ENCODE measurements around the gene PIP4K2A.
A peak's percentile ranks its signal among the peaks of the same experiment; 100 is the strongest.
"Not testable (repeated sequence)": the region's sequence is repeated elsewhere in the genome, so short reads cannot be mapped to it uniquely, and the experiment has no call there.

PIP4K2A gene

DNA sequence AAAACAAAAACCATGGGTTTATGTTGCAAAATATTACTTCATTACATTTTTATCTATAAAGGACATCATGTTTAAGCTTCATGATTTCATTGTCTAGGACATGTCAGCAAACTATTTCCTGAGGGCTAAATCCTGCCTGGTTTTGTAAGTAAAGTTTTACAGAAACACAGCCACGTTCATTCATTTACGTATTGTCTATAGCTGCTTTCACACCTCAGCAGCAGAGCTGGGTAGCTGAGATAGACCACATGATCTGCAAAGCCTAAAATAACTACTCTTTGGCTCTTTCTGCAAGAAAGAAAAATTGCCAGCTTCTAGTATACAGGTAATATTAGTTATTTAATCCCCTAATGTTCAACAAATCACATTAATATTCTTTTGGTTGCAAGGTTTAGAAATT, 12.7 kb upstream of the PIP4K2A start:
- Mint-ChIP-seq H3K4me3 (no peak overlapping the region), H3K27me3 (no peaks in the 10 kb centered on the region), H3K4me1 (peaks cover 31% of the 10 kb centered on the region), H3K9me3 (no peaks in the 10 kb centered on the region), H3K27ac (no peak overlapping the region)
- no peak for DNase-seq
- no peak for ATAC-seq

DNA sequence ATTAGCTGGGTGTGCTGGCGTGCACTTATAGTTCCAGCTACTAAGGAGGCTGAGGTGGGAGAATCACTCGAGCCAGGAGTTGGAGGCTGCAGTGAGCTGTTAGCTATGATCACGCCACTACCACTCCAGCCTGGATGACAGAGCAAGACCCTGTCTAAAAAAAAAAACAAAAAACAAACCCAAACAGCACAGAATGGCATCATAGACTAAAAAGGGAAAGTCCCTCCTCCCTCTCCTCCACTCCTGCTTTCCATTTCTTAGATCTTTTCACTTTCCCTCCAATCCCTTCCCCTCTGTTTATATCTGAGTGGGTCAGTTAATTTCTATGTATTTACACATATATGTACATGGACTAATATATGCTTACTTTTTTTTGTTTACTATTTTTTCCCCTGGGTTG, 10.4 kb upstream of the PIP4K2A start:
- Mint-ChIP-seq H3K27me3 (no peaks in the 10 kb centered on the region), H3K4me1 (peaks cover 37% of the 10 kb centered on the region), H3K9me3 (no peaks in the 10 kb centered on the region), H3K27ac (no peak overlapping the region), H3K4me3 (no peak overlapping the region)
- ATAC-seq = no peak
- no peak for DNase-seq

- Mint-ChIP-seq H3K9me3 (no peaks in the 10 kb centered on the region), H3K4me3 (peak overlapping the region; percentile 25 to 42), H3K27me3 (no peaks in the 10 kb centered on the region), H3K4me1 (peaks cover 37% of the 10 kb centered on the region), H3K27ac (peak overlapping the region in 1 of 2 donors; percentile 69)
- DNase-seq (no peak), ATAC-seq (no peak)
Measured at GRCh38 chr10:22723783-22724182, 9.4 kb upstream of the PIP4K2A start.

- ATAC-seq = no peak
- DNase-seq = no peak
- Mint-ChIP-seq H3K4me1 (peaks cover 37% of the 10 kb centered on the region), H3K27me3 (no peaks in the 10 kb centered on the region), H3K4me3 (peak overlapping the region; percentile 25 to 42), H3K9me3 (no peaks in the 10 kb centered on the region), H3K27ac (peak overlapping the region in 1 of 2 donors; percentile 38)
Measured at GRCh38 chr10:22723343-22723779, 9.0 kb upstream of the PIP4K2A start.

GRCh38 chr10:22722626-22723169, 8.3 kb upstream of the PIP4K2A start:
- ATAC-seq = no peak
- no peaks in the 10 kb centered on the region for H3K9me3 Mint-ChIP-seq
- peak overlapping the region in 1 of 2 donors; percentile 25 for H3K4me3 Mint-ChIP-seq
- no peak for DNase-seq
- no peaks in the 10 kb centered on the region for H3K27me3 Mint-ChIP-seq
- no peak overlapping the region for H3K27ac Mint-ChIP-seq
- H3K4me1 Mint-ChIP-seq = peaks cover 37% of the 10 kb centered on the region

GRCh38 chr10:22720667-22721066, 6.3 kb upstream of the PIP4K2A start:
- H3K27me3 Mint-ChIP-seq = no peaks in the 10 kb centered on the region
- H3K9me3 Mint-ChIP-seq = no peaks in the 10 kb centered on the region
- peaks cover 37% of the 10 kb centered on the region for H3K4me1 Mint-ChIP-seq
- H3K4me3 Mint-ChIP-seq = no peak overlapping the region
- no peak overlapping the region for H3K27ac Mint-ChIP-seq
- DNase-seq = no peak
- no peak for ATAC-seq

- H3K4me3 Mint-ChIP-seq = no peak overlapping the region
- no peak overlapping the region for H3K27ac Mint-ChIP-seq
- no peak for ATAC-seq
- DNase-seq = no peak
- no peaks in the 10 kb centered on the region for H3K9me3 Mint-ChIP-seq
- peaks cover 37% of the 10 kb centered on the region for H3K4me1 Mint-ChIP-seq
- H3K27me3 Mint-ChIP-seq = no peaks in the 10 kb centered on the region
Measured at GRCh38 chr10:22719406-22720042, 5.1 kb upstream of the PIP4K2A start.

DNA sequence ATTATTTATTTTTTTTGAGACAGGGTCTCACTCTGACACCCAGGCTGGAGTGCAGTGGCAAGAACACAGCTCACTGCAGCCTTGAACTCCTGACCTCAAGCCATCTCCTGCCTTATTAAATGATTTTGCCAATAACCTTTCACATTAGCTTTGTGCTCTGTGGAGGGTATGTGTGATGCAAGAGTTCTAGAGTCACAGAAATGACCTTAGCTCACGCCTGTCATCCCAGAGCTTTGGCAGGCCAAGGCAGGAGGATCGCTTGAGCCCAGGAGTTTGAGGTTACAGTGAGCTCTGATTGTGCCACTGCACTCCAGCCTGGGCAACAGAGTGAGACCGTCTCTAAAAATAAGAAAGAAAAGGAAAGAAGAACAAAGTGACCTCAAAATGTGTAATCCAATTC, 4.3 kb upstream of the PIP4K2A start:
- not testable (repeated sequence) for DNase-seq, H3K27ac Mint-ChIP-seq, H3K4me3 Mint-ChIP-seq, H3K9me3 Mint-ChIP-seq, ATAC-seq, H3K27me3 Mint-ChIP-seq
- peaks cover 29% of the 10 kb centered on the region for H3K4me1 Mint-ChIP-seq

DNA sequence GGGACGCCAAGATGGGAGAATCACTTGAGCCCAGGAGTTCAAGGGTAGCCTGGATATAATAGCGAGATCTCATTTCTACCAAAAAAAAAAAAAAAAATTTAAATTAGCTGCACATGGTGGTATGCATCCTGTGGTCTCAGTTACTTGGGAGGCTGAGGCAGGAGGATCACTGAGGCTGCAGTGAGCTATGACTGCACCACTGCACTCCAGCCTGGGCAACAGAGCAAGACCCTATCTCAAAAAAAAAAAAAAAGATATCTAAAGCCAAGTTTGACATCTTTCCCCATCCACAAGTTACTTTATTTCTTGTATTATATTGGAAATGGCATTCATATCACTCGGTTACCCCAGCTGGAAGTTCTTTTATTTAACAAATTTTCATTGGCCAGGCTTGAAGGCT, 3.4 kb upstream of the PIP4K2A start:
- DNase-seq = no peak
- peaks cover 19% of the 10 kb centered on the region for H3K4me1 Mint-ChIP-seq
- H3K9me3 Mint-ChIP-seq = no peaks in the 10 kb centered on the region
- ATAC-seq = no peak
- H3K4me3 Mint-ChIP-seq = no peak overlapping the region
- H3K27ac Mint-ChIP-seq = no peak overlapping the region
- H3K27me3 Mint-ChIP-seq = no peaks in the 10 kb centered on the region

DNA sequence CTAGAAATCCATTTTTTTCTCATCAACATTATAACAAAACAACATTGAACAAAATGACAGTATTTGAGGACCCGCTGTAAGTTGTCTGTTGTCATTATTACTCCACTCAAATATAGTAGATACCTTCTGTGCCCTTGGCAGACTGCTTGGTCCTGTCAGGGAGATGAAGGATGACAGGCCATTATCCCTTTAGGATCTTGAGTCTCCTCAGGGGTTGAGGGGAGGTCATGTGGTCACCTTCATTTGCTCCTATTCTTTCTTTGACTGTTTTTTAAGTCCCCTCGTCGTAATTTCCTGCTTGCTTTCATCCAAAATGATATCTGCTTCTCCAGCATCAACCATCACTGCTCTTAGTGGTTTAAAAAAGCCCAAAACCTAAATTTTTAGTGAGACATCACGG, 2.6 kb upstream of the PIP4K2A start:
- no peaks in the 10 kb centered on the region for H3K9me3 Mint-ChIP-seq
- no peaks in the 10 kb centered on the region for H3K27me3 Mint-ChIP-seq
- peaks cover 15% of the 10 kb centered on the region for H3K4me1 Mint-ChIP-seq
- ATAC-seq (no peak), DNase-seq (no peak)
- H3K27ac Mint-ChIP-seq = no peak overlapping the region
- no peak overlapping the region for H3K4me3 Mint-ChIP-seq

DNA sequence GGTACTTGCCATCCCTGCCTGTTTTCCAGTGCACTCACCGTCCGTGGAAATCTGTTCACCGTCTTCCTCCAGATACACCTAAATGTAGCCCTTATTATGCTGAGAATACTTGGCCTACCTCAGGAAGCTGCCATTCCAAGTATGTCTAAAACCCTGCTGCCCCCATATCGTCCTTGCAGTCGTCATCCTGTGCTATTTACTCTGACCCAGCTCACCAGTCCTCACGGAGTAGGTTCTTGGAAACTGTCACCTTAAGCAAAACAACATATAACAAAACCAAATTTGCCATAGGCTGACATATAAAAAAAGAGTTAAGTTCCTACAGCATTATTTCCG, 880 bp upstream of the PIP4K2A start:
- Mint-ChIP-seq H3K4me1 (peaks cover 23% of the 10 kb centered on the region), H3K9me3 (no peaks in the 10 kb centered on the region), H3K4me3 (peak overlapping the region; percentile 63 to 74), H3K27ac (peak overlapping the region; percentile 21 to 88), H3K27me3 (no peaks in the 10 kb centered on the region)
- DNase-seq (no peak), ATAC-seq (no peak)

- peaks cover 36% of the 10 kb centered on the region for H3K4me1 Mint-ChIP-seq
- ATAC-seq (peak; percentile 47), DNase-seq (peak in 1 of 2 donors; percentile 45)
- no peaks in the 10 kb centered on the region for H3K9me3 Mint-ChIP-seq
- peak overlapping the region; percentile 75 to 90 for H3K4me3 Mint-ChIP-seq
- H3K27me3 Mint-ChIP-seq = no peaks in the 10 kb centered on the region
- H3K27ac Mint-ChIP-seq = peak overlapping the region; percentile 61 to 97
Measured at GRCh38 chr10:22713853-22714478, 412 bp downstream of the PIP4K2A start.

DNA sequence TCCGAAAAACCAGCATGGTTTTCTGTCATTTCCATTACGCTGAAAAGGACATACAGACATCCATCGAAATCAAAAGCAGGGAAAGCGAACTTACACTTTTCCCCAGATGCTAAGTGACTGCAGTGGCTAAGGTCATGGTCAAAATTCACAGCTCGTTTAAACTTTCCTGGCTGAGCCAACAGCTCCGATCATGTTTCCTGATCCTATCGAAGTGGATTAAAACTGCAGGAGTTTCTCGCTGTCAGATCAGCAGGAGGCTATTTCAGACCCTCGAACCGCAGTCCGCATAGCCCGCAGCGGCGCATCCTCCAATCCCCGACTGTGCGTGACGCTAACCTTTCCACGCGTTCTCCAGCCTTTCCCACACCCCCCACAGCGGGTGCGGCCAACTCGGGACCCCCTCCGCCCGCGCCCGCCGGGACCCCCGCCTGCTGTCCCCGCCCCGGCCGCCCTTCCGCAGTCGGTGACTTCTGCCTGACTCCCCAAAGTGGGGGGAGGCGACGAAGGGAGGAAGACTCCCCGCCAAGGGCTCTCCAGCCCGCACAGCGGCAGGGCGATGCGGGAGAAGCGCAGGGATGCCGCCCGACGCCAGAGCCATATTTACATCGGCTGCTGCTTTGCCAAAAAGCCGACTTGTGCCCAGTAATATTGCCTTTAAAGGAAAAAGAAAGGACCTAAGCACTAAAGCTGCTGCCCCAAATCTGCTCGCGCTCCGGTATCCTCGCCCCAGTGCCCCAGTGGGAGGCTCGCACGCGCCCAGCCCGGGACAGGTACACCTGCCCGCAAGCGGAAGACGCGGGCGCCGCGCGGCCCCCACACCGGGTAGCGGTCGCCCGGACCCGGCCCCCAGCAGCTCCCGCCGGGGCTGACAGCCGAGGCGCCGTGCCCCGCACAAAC, 1.2 kb downstream of the PIP4K2A start:
- Mint-ChIP-seq H3K4me3 (peak overlapping the region; percentile 75 to 90), H3K9me3 (no peaks in the 10 kb centered on the region), H3K27ac (peak overlapping the region; percentile 92 to 97), H3K4me1 (peaks cover 44% of the 10 kb centered on the region), H3K27me3 (no peaks in the 10 kb centered on the region)
- ATAC-seq (peak; percentile 47), DNase-seq (peak; percentile 35 to 47)

GRCh38 chr10:22712211-22712955, 2.0 kb downstream of the PIP4K2A start:
- peak overlapping the region; percentile 75 to 90 for H3K4me3 Mint-ChIP-seq
- no peaks in the 10 kb centered on the region for H3K27me3 Mint-ChIP-seq
- H3K9me3 Mint-ChIP-seq = no peaks in the 10 kb centered on the region
- DNase-seq (no peak), ATAC-seq (no peak)
- H3K4me1 Mint-ChIP-seq = peaks cover 52% of the 10 kb centered on the region
- peak overlapping the region; percentile 92 to 97 for H3K27ac Mint-ChIP-seq

- peak overlapping the region in 1 of 2 donors; percentile 54 for H3K27ac Mint-ChIP-seq
- H3K27me3 Mint-ChIP-seq = no peaks in the 10 kb centered on the region
- ATAC-seq = no peak
- peaks cover 59% of the 10 kb centered on the region for H3K4me1 Mint-ChIP-seq
- H3K9me3 Mint-ChIP-seq = peaks cover 0 to 2% of the 10 kb centered on the region in 2 donors
- no peak for DNase-seq
- peak overlapping the region; percentile 71 to 75 for H3K4me3 Mint-ChIP-seq
Measured at GRCh38 chr10:22711373-22711772, 3.0 kb downstream of the PIP4K2A start.
